ENCODE data around the gene LCOR. TPM values are rescaled to one million over a fixed set of nuclear protein-coding genes. Genes with fewer than 3 reads are reported as not detected.

Gene LCOR
- total RNA-seq, 4 donors from 2014 or later, result 9.2 to 20.0 (median 14.6) TPM

DNA sequence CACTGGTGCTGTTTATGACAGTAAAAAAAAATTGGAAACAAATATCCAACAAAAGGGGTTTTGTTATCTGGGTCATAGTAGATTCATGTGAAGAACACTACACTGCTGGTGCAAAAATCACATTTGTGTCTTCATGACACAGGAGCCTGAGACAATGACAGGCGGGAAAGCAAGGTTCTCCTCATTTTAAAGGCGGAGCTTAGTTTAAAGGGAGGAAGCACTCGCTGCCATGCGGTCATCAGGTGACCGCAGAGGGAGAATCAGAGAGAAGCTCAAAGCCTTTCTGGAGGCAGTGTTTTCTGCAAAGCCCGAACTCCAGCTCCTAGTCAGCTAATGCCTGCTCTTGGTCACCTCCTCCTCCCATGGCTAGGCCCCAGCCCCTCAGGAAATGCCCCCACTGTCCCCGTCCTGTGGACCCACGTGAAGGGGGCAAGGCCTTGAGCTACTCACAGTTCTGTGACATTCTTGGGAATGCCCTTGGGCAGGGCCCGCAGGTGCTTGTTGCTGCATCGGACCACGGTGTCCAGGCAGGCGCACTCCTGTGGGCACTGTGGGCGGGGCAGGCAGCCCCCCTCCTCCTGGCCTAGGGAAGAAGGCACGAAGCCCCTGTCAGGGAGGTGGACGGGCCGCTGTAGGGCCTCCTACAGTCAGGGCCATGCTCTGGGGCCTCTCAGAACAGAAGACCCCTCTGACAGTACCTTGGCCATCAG is 207.6 kb downstream of the LCOR start:
- peaks cover 3 to 6% of the 10 kb centered on the region in 2 donors for H3K4me1 ChIP-seq
- intact Hi-C loops (cut with DNase I; ENCODE audit: low total_unique reads) (no loop called here), in situ Hi-C loops (cut with MboI; ENCODE audit: low sequenced_read_pairs in 4 of 4) (loop anchor here in 2 of 4 donors (25.0 kb wide), 1 partner anchor 652 kb away; no protein-coding TSS in a partner anchor)
- no peaks in the 10 kb centered on the region for H3K36me3 ChIP-seq
- no peaks in the 10 kb centered on the region for H3K27me3 ChIP-seq
- DNase-seq, result no peak
- no peak for TF ChIP-seq POLR2A (IDR thresholded peaks at IDR 0.05)
- TF ChIP-seq, protein P1, sequence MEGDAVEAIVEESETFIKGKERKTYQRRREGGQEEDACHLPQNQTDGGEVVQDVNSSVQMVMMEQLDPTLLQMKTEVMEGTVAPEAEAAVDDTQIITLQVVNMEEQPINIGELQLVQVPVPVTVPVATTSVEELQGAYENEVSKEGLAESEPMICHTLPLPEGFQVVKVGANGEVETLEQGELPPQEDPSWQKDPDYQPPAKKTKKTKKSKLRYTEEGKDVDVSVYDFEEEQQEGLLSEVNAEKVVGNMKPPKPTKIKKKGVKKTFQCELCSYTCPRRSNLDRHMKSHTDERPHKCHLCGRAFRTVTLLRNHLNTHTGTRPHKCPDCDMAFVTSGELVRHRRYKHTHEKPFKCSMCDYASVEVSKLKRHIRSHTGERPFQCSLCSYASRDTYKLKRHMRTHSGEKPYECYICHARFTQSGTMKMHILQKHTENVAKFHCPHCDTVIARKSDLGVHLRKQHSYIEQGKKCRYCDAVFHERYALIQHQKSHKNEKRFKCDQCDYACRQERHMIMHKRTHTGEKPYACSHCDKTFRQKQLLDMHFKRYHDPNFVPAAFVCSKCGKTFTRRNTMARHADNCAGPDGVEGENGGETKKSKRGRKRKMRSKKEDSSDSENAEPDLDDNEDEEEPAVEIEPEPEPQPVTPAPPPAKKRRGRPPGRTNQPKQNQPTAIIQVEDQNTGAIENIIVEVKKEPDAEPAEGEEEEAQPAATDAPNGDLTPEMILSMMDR (IDR thresholded peaks at IDR 0.05 in 4 of 5, conservative IDR thresholded peaks at IDR 0.05 in 1 of 5), result no peak
- H3K9me3 ChIP-seq, result no peaks in the 10 kb centered on the region
- H3K4me3 ChIP-seq, result no peak overlapping the region
- no peak overlapping the region for H3K27ac ChIP-seq
- ATAC-seq, result no peak

DNA sequence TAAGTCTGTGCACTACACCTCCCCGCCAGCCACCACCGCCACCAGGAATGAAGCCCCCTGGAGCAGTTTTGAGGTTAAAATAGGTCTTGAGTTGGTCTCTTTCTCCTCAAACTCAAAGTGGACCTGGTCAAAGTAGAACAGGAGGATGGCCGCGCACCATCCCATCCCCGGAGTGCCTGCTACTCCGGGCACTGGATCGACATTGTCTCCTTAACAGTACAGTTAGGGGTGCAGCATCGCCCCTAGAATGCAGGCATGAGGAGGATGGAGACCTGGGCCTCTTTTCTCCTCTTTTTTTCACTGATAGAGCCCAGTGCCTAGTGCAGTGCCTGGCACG is 208.1 kb downstream of the LCOR start:
- Histone ChIP-seq H3K27ac (no peak overlapping the region), H3K27me3 (no peaks in the 10 kb centered on the region), H3K4me1 (peaks cover 3 to 6% of the 10 kb centered on the region in 2 donors), H3K9me3 (no peaks in the 10 kb centered on the region), H3K4me3 (no peak overlapping the region), H3K36me3 (no peaks in the 10 kb centered on the region)
- intact Hi-C loops (cut with DNase I; ENCODE audit: low total_unique reads) (no loop called here), in situ Hi-C loops (cut with MboI; ENCODE audit: low sequenced_read_pairs in 4 of 4) (loop anchor here in 2 of 4 donors (25.0 kb wide), 1 partner anchor 653 kb away; no protein-coding TSS in a partner anchor)
- no peak for ATAC-seq
- TF ChIP-seq, protein P1 (IDR thresholded peaks at IDR 0.05 in 4 of 5, conservative IDR thresholded peaks at IDR 0.05 in 1 of 5), result no peak
- no peak for TF ChIP-seq POLR2A (IDR thresholded peaks at IDR 0.05)
- no peak for DNase-seq

DNA sequence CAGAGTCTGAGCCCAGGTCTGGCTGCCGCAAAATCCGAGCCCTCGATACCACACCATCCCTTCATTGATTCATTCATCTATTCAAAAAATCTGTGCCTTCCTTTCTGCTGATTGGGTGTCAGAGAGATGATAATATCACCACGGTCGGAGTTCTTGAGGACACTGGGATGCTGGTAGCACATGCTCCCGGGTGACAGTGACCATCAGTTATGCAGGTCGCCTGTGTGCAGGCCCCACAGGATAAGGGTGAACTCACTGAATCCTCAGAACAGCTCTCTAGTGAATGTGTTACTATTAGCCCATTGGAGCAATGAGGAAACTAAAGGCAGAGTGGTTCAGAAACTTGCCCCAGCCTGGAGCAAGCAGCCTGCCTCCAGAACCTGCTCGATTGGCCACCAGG is 208.6 kb downstream of the LCOR start:
- H3K27ac ChIP-seq, result no peak overlapping the region
- no peak overlapping the region for H3K4me3 ChIP-seq
- H3K4me1 ChIP-seq, result peaks cover 3 to 6% of the 10 kb centered on the region in 2 donors
- in situ Hi-C loops (cut with MboI; ENCODE audit: low sequenced_read_pairs in 4 of 4) (loop anchor here in 2 of 4 donors (25.0 kb wide), 1 partner anchor 653 kb away; no protein-coding TSS in a partner anchor), intact Hi-C loops (cut with DNase I; ENCODE audit: low total_unique reads) (no loop called here)
- no peaks in the 10 kb centered on the region for H3K36me3 ChIP-seq
- no peaks in the 10 kb centered on the region for H3K27me3 ChIP-seq
- TF ChIP-seq POLR2A (IDR thresholded peaks at IDR 0.05), result no peak
- TF ChIP-seq, protein P1 (IDR thresholded peaks at IDR 0.05 in 4 of 5, conservative IDR thresholded peaks at IDR 0.05 in 1 of 5), result no peak
- ATAC-seq, result no peak
- no peak for DNase-seq
- H3K9me3 ChIP-seq, result no peaks in the 10 kb centered on the region

DNA sequence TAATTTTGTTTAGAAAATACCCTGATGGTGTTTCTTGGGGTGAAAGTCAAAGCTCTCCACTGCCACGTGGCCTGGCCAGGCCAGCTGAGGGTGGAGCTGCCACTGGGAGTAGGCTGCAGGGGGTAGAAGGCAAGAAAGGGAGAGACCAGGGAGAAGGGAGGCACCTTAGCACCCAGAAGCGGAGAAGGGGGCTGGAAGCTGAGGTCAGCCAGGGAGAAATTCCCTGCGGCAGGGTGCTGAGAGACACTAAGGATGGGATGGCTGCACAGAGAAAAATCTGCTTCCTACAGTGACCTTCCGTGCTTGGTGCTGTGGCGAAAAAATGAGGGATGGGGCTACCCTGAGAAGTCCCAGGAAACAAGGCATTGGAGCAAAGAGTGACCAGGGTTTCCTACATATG is 210.0 kb downstream of the LCOR start:
- Histone ChIP-seq H3K4me3 (no peak overlapping the region), H3K4me1 (peaks cover 2 to 6% of the 10 kb centered on the region in 2 donors), H3K9me3 (no peaks in the 10 kb centered on the region), H3K27me3 (no peaks in the 10 kb centered on the region), H3K36me3 (no peaks in the 10 kb centered on the region), H3K27ac (no peak overlapping the region)
- ATAC-seq (no peak), DNase-seq (no peak)
- TF ChIP-seq, protein P1 (IDR thresholded peaks at IDR 0.05 in 4 of 5, conservative IDR thresholded peaks at IDR 0.05 in 1 of 5), result no peak
- TF ChIP-seq POLR2A (IDR thresholded peaks at IDR 0.05), result no peak
- intact Hi-C loops (cut with DNase I; ENCODE audit: low total_unique reads) (no loop called here), in situ Hi-C loops (cut with MboI; ENCODE audit: low sequenced_read_pairs in 4 of 4) (loop anchor here in 2 of 4 donors (25.0 kb wide), 1 partner anchor 655 kb away; no protein-coding TSS in a partner anchor)
